LNCAP (cell line): Measurements from ENCODE around the gene NCK2.

ENCODE experiments used
- TF ChIP-seq, protein P1 (sequence below): fragments of 450-650 bp; IDR thresholded peaks from 2 replicates; pipeline ENCODE4 v1.5.1; 2017; ENCODE audit warnings: mild to moderate bottlenecking

The NCK2 gene

DNA sequence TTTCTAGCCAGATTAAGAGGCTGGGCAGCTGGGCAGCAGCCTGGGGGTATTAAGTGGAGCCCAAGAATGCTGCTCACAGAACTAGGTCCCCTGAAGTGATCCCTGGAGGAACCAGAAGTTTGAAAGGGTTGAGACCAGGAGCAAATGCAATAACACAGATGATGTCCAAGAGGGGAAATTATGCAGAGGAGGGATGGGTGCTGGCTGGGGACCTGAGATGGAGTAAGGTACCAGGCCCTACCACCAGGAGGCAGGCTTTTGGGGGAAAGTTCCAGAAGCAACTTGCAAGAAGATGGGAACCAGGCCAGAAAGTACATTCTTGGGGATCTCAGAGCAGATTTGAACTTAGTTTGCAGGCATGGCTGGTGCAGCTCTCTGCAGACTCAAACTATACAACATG, 175.1 kb downstream of the NCK2 start:
- TF ChIP-seq, protein P1, sequence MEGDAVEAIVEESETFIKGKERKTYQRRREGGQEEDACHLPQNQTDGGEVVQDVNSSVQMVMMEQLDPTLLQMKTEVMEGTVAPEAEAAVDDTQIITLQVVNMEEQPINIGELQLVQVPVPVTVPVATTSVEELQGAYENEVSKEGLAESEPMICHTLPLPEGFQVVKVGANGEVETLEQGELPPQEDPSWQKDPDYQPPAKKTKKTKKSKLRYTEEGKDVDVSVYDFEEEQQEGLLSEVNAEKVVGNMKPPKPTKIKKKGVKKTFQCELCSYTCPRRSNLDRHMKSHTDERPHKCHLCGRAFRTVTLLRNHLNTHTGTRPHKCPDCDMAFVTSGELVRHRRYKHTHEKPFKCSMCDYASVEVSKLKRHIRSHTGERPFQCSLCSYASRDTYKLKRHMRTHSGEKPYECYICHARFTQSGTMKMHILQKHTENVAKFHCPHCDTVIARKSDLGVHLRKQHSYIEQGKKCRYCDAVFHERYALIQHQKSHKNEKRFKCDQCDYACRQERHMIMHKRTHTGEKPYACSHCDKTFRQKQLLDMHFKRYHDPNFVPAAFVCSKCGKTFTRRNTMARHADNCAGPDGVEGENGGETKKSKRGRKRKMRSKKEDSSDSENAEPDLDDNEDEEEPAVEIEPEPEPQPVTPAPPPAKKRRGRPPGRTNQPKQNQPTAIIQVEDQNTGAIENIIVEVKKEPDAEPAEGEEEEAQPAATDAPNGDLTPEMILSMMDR: no peak; the same call in 1 of the 2 replicates

DNA sequence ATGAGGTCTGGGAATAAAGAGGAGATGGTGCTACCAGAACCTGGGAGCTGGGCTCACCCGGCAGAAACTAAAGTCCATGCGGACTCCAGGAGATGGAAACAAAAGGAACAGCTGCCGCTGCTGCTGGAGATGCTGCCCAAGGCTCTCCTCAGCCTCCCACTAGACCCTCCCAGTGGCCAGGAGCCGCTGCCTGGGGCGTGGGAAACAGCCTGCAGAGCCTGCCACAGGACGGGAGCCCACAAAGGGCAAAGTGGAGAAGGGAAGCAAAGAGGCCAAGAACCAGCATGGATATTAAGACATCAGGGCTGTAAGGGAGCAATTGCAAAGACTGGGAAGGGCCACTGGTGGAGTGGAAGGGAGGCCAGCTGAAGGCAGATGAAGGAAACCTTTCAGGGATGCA, 179.6 kb downstream of the NCK2 start:
- TF ChIP-seq, protein P1: no peak

DNA sequence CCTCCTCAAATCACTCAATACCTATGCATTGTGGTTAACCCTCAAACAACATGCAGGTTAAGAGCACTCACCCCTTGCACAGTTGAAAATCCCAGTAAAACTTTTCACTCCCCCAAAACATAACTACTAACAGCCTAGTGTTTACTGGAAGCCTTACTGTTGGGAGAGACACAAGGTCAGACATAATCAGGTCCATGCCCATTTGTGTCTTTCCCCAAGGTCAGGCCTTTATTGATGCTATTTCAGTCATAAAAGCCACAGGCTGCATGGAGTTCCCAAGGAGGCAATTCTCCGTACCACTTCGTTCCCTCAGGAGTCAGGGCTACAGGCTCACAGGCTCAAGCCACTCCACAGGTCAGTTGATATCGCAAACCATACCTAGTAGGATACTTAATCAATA, 180.2 kb downstream of the NCK2 start:
- TF ChIP-seq, protein P1: no peak

DNA sequence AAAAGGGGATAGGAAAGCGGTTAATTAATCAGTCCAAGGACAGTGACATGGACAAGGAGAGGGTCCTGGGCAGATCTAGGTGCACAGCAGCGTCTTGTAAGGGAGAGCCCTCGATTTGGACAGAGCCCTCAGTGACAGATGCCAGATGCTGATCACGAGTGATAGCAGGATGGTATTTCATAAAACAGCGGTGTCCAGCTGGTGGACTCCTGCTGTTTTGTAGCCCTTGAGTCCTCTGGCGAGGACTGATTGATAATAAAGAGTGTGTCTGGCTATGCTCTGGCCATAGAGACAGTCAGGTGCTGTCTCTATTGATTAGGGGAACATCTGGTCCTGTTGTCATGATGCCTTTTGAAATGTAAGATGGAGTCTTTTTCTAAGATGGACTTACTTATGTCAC, 180.7 kb downstream of the NCK2 start:
- TF ChIP-seq, protein P1: no peak

DNA sequence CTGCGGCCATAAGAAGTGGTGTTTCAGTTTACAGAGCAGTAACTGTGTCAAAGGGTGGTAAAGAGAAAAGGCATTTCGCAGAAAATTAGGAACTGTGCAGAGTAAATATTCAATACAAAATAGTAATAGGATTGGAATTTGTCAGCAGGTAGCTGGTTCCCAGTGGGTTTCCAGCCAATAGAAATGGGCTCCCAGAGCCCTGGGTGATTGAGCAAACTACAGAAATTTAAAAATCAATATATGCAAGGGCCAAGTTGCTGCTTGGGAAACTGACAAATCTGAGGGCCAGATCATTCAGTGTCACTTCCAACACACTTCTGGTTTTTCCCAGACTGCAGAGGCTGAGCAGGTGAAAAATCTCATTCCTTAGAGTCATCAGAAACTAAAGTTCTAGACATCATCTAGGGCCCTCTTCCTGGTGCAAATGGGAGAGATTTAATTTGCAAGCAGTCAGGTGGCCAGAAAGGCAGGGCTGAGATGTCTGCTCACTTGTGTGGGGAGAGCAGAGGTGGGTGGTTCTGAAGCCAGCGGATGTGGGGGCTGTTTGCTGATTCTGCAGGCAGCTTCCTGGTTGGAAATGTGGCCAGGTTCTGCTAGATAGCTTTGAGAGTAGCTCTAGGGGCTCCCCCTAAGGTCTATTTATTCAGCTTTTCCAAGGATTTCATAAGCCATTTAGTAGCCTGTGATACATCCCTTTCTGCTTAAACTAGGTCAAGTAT, 182.4 kb downstream of the NCK2 start:
- TF ChIP-seq, protein P1: no peak

DNA sequence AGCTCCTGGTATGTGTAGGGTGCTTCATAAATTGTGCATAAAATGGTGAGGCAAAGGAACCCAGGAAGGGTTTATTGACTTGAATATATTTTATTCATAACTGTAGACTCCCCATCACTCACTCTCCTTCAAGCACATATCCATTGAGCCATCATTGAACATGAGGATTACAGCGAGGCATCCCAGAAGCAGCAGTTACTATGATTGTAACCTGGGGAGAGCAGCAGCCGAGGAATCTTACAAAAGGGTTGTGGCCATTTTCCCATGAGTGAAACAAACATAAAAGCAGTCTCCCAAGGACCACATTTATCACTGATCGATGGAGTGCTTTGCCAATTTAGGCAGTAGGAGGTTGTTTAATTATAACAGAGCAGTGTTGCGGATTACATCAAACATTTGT, 183.4 kb downstream of the NCK2 start:
- TF ChIP-seq, protein P1: no peak

DNA sequence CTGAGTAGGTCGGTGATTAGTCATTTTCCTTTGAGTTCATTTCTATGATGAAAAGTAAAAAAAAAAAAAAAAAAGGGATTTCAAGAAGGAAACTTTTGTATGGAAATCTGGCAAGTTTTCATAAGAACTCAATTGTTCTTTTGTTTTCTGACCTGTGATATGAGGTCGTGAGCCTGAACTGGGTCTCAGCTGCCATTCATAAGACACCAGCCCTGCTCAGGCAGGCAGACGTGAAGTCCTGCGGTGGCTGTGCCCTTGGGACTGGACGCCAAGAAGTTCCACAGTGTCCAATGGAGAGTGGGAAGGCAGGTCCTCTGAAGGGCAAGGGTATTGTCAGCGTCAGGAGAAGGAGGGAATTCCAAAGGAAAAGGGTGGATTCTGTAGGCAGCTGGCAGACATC, 183.9 kb downstream of the NCK2 start:
- TF ChIP-seq, protein P1: no peak

DNA sequence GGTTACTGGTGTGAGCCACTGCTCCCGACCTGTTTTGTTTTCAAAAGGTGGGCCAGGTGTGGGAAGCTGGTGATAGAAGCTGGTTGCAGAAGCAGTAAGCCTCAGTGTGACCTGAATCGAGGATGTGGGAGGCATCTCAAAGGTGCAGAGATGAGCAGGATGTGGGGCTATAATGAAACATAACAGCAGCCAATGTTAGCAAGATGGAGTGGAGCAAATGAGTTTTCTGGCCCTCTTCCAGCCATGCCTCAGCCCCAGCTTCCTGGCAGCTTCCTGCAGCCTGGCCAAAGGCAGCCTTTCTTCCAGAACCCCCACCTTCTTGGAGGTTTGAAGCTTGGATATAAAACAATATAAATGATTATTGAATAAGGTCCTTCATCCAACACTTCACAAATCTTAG, 184.8 kb downstream of the NCK2 start:
- TF ChIP-seq, protein P1: no peak
